Prostate gland (tissue), 2 donors: ENCODE results near the gene GGT6.

ENCODE experiments used
- CTCF ChIP-seq, 4 experiments: fragments of 200-600 bp in 2 of 4; fragments of 450-650 bp in 2 of 4; sonication (generic) in 2 of 4; IDR thresholded peaks; 1 replicate in 3 of 4; 2 replicates in 1 of 4; pipeline ENCODE4 v1.5.1; 2016 to 2019; ENCODE audit warnings: antibody characterized with exemption in 4 of 4, mild to moderate bottlenecking in 2 of 4, moderate library complexity in 2 of 4
- POLR2A ChIP-seq: fragments of 450-650 bp; IDR thresholded peaks from one replicate; pipeline ENCODE4 v1.6.1; 2016; ENCODE audit warnings: antibody characterized with exemption, mild to moderate bottlenecking

GRCh38 chr17:4551796-4552525, 8.4 kb downstream of the GGT6 start:
- no peak for TF ChIP-seq CTCF (IDR thresholded peaks at IDR 0.05)
- TF ChIP-seq POLR2A, result no peak
